PC-9 (cell line): ENCODE measurements around the gene B3GLCT.

Experiments used
- CTCF ChIP-seq: fragments of 200-600 bp; sonication (generic); conservative IDR thresholded peaks from 2 replicates; pipeline ENCODE4 v1.6.1; 2017; ENCODE audit warnings: mixed run types, antibody characterized with exemption, mild to moderate bottlenecking, moderate library complexity
- EZH2 ChIP-seq: fragments of 200-600 bp; sonication (generic); IDR thresholded peaks from 2 replicates; pipeline ENCODE4 v1.8.0; 2017; ENCODE audit warnings: antibody characterized with exemption, low read depth

- TF ChIP-seq CTCF (no peak), EZH2 (no peak)
Observed at GRCh38 chr13:31264151-31264550, 64.4 kb downstream of the B3GLCT start.
